ENCODE data around the gene KRTAP4-6.
A peak's percentile ranks its signal among the peaks of the same experiment; 100 is the strongest.
"Not testable (repeated sequence)": the region's sequence is repeated elsewhere in the genome, so short reads cannot be mapped to it uniquely, and the experiment has no call there.

KRTAP4-6 gene

GRCh38 chr17:41118721-41119120 is 21.6 kb downstream of the KRTAP4-6 start:
- Histone ChIP-seq H3K4me3 (no peak overlapping the region), H3K9ac (ENCODE audit: insufficient read length) (no peak overlapping the region), H3K36me3 (ENCODE audit: insufficient read depth, low read length) (no peaks in the 10 kb centered on the region), H3K27ac (no peak overlapping the region), H3K9me3 (ENCODE audit: low read depth, low read length) (no peaks in the 10 kb centered on the region)
- no peak for DNase-seq (ENCODE audit: low read depth, low spot score)
- TF ChIP-seq POLR2AphosphoS5 (IDR thresholded peaks at IDR 0.05; ENCODE audit: borderline replicate concordance, low read depth, low read length) (no peak), FOXP2 (optimal IDR thresholded peaks at IDR 0.05; ENCODE audit: control extremely low read depth, extremely low read length, insufficient read depth) (no peak), EZH2 (IDR thresholded peaks at IDR 0.05) (no peak)

GRCh38 chr17:41117846-41118386 is 22.4 kb downstream of the KRTAP4-6 start, which contains the start of gene KRTAP4-11:
Gene KRTAP4-11 (minus strand): TSS chr17:41118373. CDS start chr17:41118315, 58 bp downstream.
- H3K36me3 ChIP-seq (ENCODE audit: insufficient read depth, low read length); H3K9ac ChIP-seq (ENCODE audit: insufficient read length); H3K4me3 ChIP-seq; H3K9me3 ChIP-seq (ENCODE audit: low read depth, low read length); DNase-seq (ENCODE audit: low read depth, low spot score); H3K27ac ChIP-seq: not testable (repeated sequence)

- Histone ChIP-seq H3K36me3 (ENCODE audit: insufficient read depth, low read length) (peaks cover under 1% of the 10 kb centered on the region; the same call in 1 of the 2 replicates), H3K9ac (ENCODE audit: insufficient read length) (peak overlapping the region; percentile 6), H3K4me3 (peak overlapping the region; percentile 61), H3K27ac (peak overlapping the region; percentile 43; the same call in 1 of the 2 replicates), H3K9me3 (ENCODE audit: low read depth, low read length) (peaks cover 6% of the 10 kb centered on the region; the same call in 1 of the 2 replicates)
- DNase-seq (ENCODE audit: low read depth, low spot score), result peak; percentile 75
- TF ChIP-seq POLR2AphosphoS5 (IDR thresholded peaks at IDR 0.05; ENCODE audit: borderline replicate concordance, low read depth, low read length) (no peak; the same call in 1 of the 2 replicates), EZH2 (IDR thresholded peaks at IDR 0.05) (no peak), FOXP2 (optimal IDR thresholded peaks at IDR 0.05; ENCODE audit: control extremely low read depth, extremely low read length, insufficient read depth) (no peak)
Observed at GRCh38 chr17:41116297-41116696, 24.0 kb downstream of the KRTAP4-6 start.

- no peak overlapping the region for H3K4me3 ChIP-seq
- H3K9ac ChIP-seq (ENCODE audit: insufficient read length), result no peak overlapping the region
- no peak for TF ChIP-seq POLR2AphosphoS5 (IDR thresholded peaks at IDR 0.05; ENCODE audit: borderline replicate concordance, low read depth, low read length)
- no peak for TF ChIP-seq EZH2 (IDR thresholded peaks at IDR 0.05)
- TF ChIP-seq FOXP2 (optimal IDR thresholded peaks at IDR 0.05; ENCODE audit: control extremely low read depth, extremely low read length, insufficient read depth), result no peak
- peaks cover 10% of the 10 kb centered on the region; the same call in 1 of the 2 replicates for H3K9me3 ChIP-seq (ENCODE audit: low read depth, low read length)
- H3K27ac ChIP-seq, result no peak overlapping the region
- peaks cover 5% of the 10 kb centered on the region; the same call in 1 of the 2 replicates for H3K36me3 ChIP-seq (ENCODE audit: insufficient read depth, low read length)
- DNase-seq (ENCODE audit: low read depth, low spot score), result no peak
Observed at GRCh38 chr17:41111151-41111885, 29.0 kb downstream of the KRTAP4-6 start.

GRCh38 chr17:41108728-41109386 is 31.5 kb downstream of the KRTAP4-6 start:
- not testable (repeated sequence) for H3K36me3 ChIP-seq (ENCODE audit: insufficient read depth, low read length); H3K27ac ChIP-seq; H3K9me3 ChIP-seq (ENCODE audit: low read depth, low read length); H3K9ac ChIP-seq (ENCODE audit: insufficient read length); DNase-seq (ENCODE audit: low read depth, low spot score); H3K4me3 ChIP-seq

GRCh38 chr17:41107941-41108450 is 32.3 kb downstream of the KRTAP4-6 start:
- Histone ChIP-seq H3K9me3 (ENCODE audit: low read depth, low read length) (peaks cover 10% of the 10 kb centered on the region; the same call in 1 of the 2 replicates), H3K36me3 (ENCODE audit: insufficient read depth, low read length) (peaks cover 5% of the 10 kb centered on the region; the same call in 1 of the 2 replicates), H3K9ac (ENCODE audit: insufficient read length) (no peak overlapping the region), H3K4me3 (no peak overlapping the region), H3K27ac (no peak overlapping the region)
- TF ChIP-seq EZH2 (IDR thresholded peaks at IDR 0.05) (no peak), POLR2AphosphoS5 (IDR thresholded peaks at IDR 0.05; ENCODE audit: borderline replicate concordance, low read depth, low read length) (no peak), FOXP2 (optimal IDR thresholded peaks at IDR 0.05; ENCODE audit: control extremely low read depth, extremely low read length, insufficient read depth) (no peak)
- DNase-seq (ENCODE audit: low read depth, low spot score), result no peak

GRCh38 chr17:41105347-41105746 is 35.0 kb downstream of the KRTAP4-6 start, which contains the start of gene KRTAP4-9:
Gene KRTAP4-9 (plus strand): TSS chr17:41105389. CDS start chr17:41105389, 0 bp downstream.
- H3K4me3 ChIP-seq; H3K9ac ChIP-seq (ENCODE audit: insufficient read length); H3K27ac ChIP-seq; H3K36me3 ChIP-seq (ENCODE audit: insufficient read depth, low read length); H3K9me3 ChIP-seq (ENCODE audit: low read depth, low read length); DNase-seq (ENCODE audit: low read depth, low spot score): not testable (repeated sequence)

- not testable (repeated sequence) for H3K4me3 ChIP-seq; H3K36me3 ChIP-seq (ENCODE audit: insufficient read depth, low read length); DNase-seq (ENCODE audit: low read depth, low spot score); H3K27ac ChIP-seq; H3K9ac ChIP-seq (ENCODE audit: insufficient read length); H3K9me3 ChIP-seq (ENCODE audit: low read depth, low read length)
Observed at GRCh38 chr17:41104386-41105038, 35.8 kb downstream of the KRTAP4-6 start.
